HepG2 (cell line): ENCODE measurements around the gene METTL22. TPM values are rescaled to one million over a fixed set of nuclear protein-coding genes. Genes with fewer than 3 reads are reported as not detected.

ENCODE experiments used
- ARNT ChIP-seq: fragments of 450-650 bp; IDR thresholded peaks from 2 replicates; pipeline ENCODE4 v1.6.1; 2017
- ATRX ChIP-seq: sonication (generic); formaldehyde crosslinking; IDR thresholded peaks from 2 replicates; pipeline ENCODE4 v1.4.0; 2020; ENCODE audit warnings: missing genetic modification reagents, borderline replicate concordance
- DBP ChIP-seq: sonication (generic); formaldehyde crosslinking; IDR thresholded peaks from 2 replicates; pipeline ENCODE4 v1.4.0; 2020; ENCODE audit warnings: missing genetic modification reagents; ENCODE audit errors: not compliant biosample characterization
- FOSL1 ChIP-seq: sonication (generic); formaldehyde crosslinking; IDR thresholded peaks from 2 replicates; pipeline ENCODE4 v1.9.0; 2021; ENCODE audit warnings: missing genetic modification reagents, borderline replicate concordance
- GMEB2 ChIP-seq: IDR thresholded peaks from 2 replicates; pipeline ENCODE4 v1.6.1; 2016; ENCODE audit warnings: missing biosample characterization, missing genetic modification reagents, low read depth
- NONO ChIP-seq, 2 experiments: fragments of 450-650 bp in 1 of 2; sonication (generic) in 1 of 2; formaldehyde crosslinking in 1 of 2; IDR thresholded peaks in 1 of 2; conservative IDR thresholded peaks in 1 of 2; 2 replicates each; pipeline versions ENCODE4 v1.6.1 to v1.8.0; 2017 to 2022; ENCODE audit warnings: mild to moderate bottlenecking in 1 of 2, missing genetic modification reagents in 1 of 2, moderate library complexity in 1 of 2
- REPIN1 ChIP-seq: sonication (generic); formaldehyde crosslinking; IDR thresholded peaks from 2 replicates; pipeline ENCODE4 v1.8.0; 2022; ENCODE audit warnings: missing genetic modification reagents, low read depth, mild to moderate bottlenecking, borderline replicate concordance
- RORA ChIP-seq: sonication (generic); formaldehyde crosslinking; IDR thresholded peaks from 2 replicates; pipeline ENCODE4 v1.5.0; 2020; ENCODE audit warnings: mild to moderate bottlenecking, missing genetic modification reagents, moderate library complexity
- SMAD3 ChIP-seq: sonication (generic); formaldehyde crosslinking; IDR thresholded peaks from 2 replicates; pipeline ENCODE4 v1.4.0; 2020; ENCODE audit warnings: missing genetic modification reagents
- U2AF2 ChIP-seq: fragments of 200-400 bp; formaldehyde crosslinking; IDR thresholded peaks from 2 replicates; pipeline ENCODE4 v1.6.1; 2017; ENCODE audit warnings: low read depth, mild to moderate bottlenecking, low read length
- ZBTB37 ChIP-seq: sonication (generic); formaldehyde crosslinking; IDR thresholded peaks from 2 replicates; pipeline ENCODE4 v1.4.0; 2020; ENCODE audit warnings: mild to moderate bottlenecking, missing genetic modification reagents
- ZBTB42 ChIP-seq: sonication (generic); formaldehyde crosslinking; IDR thresholded peaks from 2 replicates; pipeline ENCODE4 v1.5.0; 2020; ENCODE audit warnings: mild to moderate bottlenecking, missing genetic modification reagents
- ZFY ChIP-seq: sonication (generic); formaldehyde crosslinking; IDR thresholded peaks from 2 replicates; pipeline ENCODE4 v1.4.0; 2020; ENCODE audit warnings: missing genetic modification reagents
- ZNF24 ChIP-seq: fragments of 450-650 bp; IDR thresholded peaks from 2 replicates; pipeline ENCODE4 v1.6.1; 2017; ENCODE audit warnings: antibody characterized with exemption, mild to moderate bottlenecking
- ZNF280D ChIP-seq: sonication (generic); formaldehyde crosslinking; IDR thresholded peaks from 2 replicates; pipeline ENCODE4 v1.5.1; 2020; ENCODE audit warnings: mild to moderate bottlenecking, missing genetic modification reagents
- ZNF317 ChIP-seq: sonication (generic); formaldehyde crosslinking; IDR thresholded peaks from 2 replicates; pipeline ENCODE4 v1.5.0; 2020; ENCODE audit warnings: mild to moderate bottlenecking, missing genetic modification reagents
- ZNF354B ChIP-seq: sonication (generic); formaldehyde crosslinking; IDR thresholded peaks from 2 replicates; pipeline ENCODE4 v1.8.0; 2022; ENCODE audit warnings: mild to moderate bottlenecking, missing genetic modification reagents
- ZNF484 ChIP-seq: sonication (generic); formaldehyde crosslinking; IDR thresholded peaks from 2 replicates; pipeline ENCODE4 v1.5.1; 2020; ENCODE audit warnings: mild to moderate bottlenecking, low read depth, missing genetic modification reagents, borderline replicate concordance
- polyA plus RNA-seq, 8 experiments: library from polyadenylated mRNA; depleted of rRNA in 3 of 8; stranded (reverse) in 7 of 8; unstranded in 1 of 8; fragments of >200 nt; fragmentation: Illumina TruSeq in 4 of 8; extraction: Trizol in 4 of 8; gene quantifications; 2 replicates each; pipeline versions ENCODE4 v1.2.1 to v1.2.3, GENCODE V29; 2011 to 2016; ENCODE audit warnings: low read depth in 4 of 8, missing spikeins in 1 of 8, mixed read lengths in 1 of 8; ENCODE audit not compliant: insufficient read depth in 1 of 8
- total RNA-seq, 5 experiments: library from RNA; depleted of rRNA; stranded (reverse); fragments of >200 nt; fragmentation: Illumina TruSeq; extraction: Trizol; gene quantifications; 2 replicates each; pipeline ENCODE4 v1.2.3, GENCODE V29; 2016; ENCODE audit warnings: low read depth in 1 of 5

Gene METTL22
- total and polyA plus RNA-seq, 2 of the 13 experiments (the other 11 are each of a cell fraction or from before 2014, with no cell fraction given) = 36.2 to 94.8 TPM

- TF ChIP-seq ZNF280D (CRISPR knock-in tag) = no peak
- TF ChIP-seq GMEB2 (CRISPR knock-in tag) = no peak
- TF ChIP-seq ZNF354B = no peak
- no peak for TF ChIP-seq ZNF484 (CRISPR knock-in tag)
- TF ChIP-seq ARNT = no peak
- no peak for TF ChIP-seq NONO (IDR thresholded peaks at IDR 0.05)
- TF ChIP-seq NONO (CRISPR knock-in tag; conservative IDR thresholded peaks at IDR 0.05) = no peak; the same call in 1 of the 2 replicates
- TF ChIP-seq SMAD3 (CRISPR knock-in tag) = no peak
- no peak for TF ChIP-seq DBP
- TF ChIP-seq ZNF24 = no peak
- no peak for TF ChIP-seq ZBTB37 (CRISPR knock-in tag)
- TF ChIP-seq U2AF2 = peak; percentile 76; the same call in 1 of the 2 replicates
- TF ChIP-seq FOSL1 = no peak
- TF ChIP-seq ZFY (CRISPR knock-in tag) = 0 out of 2 replicates have a peak, but pooled peaks have one; percentile 3
- no peak for TF ChIP-seq ATRX (CRISPR knock-in tag)
- no peak; the same call in 1 of the 2 replicates for TF ChIP-seq REPIN1
- no peak for TF ChIP-seq ZNF317 (CRISPR knock-in tag)
- TF ChIP-seq RORA (CRISPR knock-in tag) = no peak
- TF ChIP-seq ZBTB42 = no peak
Observed at GRCh38 chr16:8675183-8676159, 54.0 kb downstream of the METTL22 start (continued).
